ENCODE data around the gene RBMY1B. TPM values are rescaled to one million over a fixed set of nuclear protein-coding genes. Genes with fewer than 3 reads are reported as not detected.

RBMY1B gene
- total RNA-seq, 1 experiment from 2014 or later = not detected

Other genes starting within 250 kb of the RBMY1B start
- not detected in 2 replicates for gene RBMY1A1, start 23.5 kb downstream of the RBMY1B start, total RNA-seq (2014; rRNA removed)

Data from PC-3 (cell line).